Measurements from ENCODE around the gene WNK3. TPM values are rescaled to one million over a fixed set of nuclear protein-coding genes. Genes with fewer than 3 reads are reported as not detected.
A peak's percentile ranks its signal among the peaks of the same experiment; 100 is the strongest.
"Not testable (repeated sequence)": the region's sequence is repeated elsewhere in the genome, so short reads cannot be mapped to it uniquely, and the experiment has no call there.

WNK3 gene
- total RNA-seq, result 71.3 TPM

- FAIRE-seq (no peak), DNase-seq (ENCODE audit: low spot score in 2 of 2) (peak; percentile 53 to 57)
These were observed at the start of gene WNK3 for GRCh38 chrX:54357414-54358377. Gene WNK3, minus strand, starts transcription at chrX:54358046.

GRCh38 chrX:54407266-54407665 lies 49.4 kb upstream of the WNK3 start:
- no peak for FAIRE-seq
- no peak for DNase-seq (ENCODE audit: low spot score in 2 of 2)

- no peak for FAIRE-seq
- no peak for DNase-seq (ENCODE audit: low spot score in 2 of 2)
These were observed 39.3 kb upstream of the WNK3 start for GRCh38 chrX:54397113-54397512.

GRCh38 chrX:54386314-54386713 lies 28.5 kb upstream of the WNK3 start:
- DNase-seq (ENCODE audit: low spot score in 2 of 2) (no peak), FAIRE-seq (no peak)

- not testable (repeated sequence) for DNase-seq (ENCODE audit: low spot score in 2 of 2); FAIRE-seq
These were observed 26.8 kb upstream of the WNK3 start for GRCh38 chrX:54384661-54385060.

- FAIRE-seq (no peak), DNase-seq (ENCODE audit: low spot score in 2 of 2) (no peak)
These were observed 1.6 kb upstream of the WNK3 start for GRCh38 chrX:54359408-54359807.

- peak; percentile 28 to 31 for DNase-seq (ENCODE audit: low spot score in 2 of 2)
- FAIRE-seq, result no peak
These were observed 772 bp upstream of the WNK3 start for GRCh38 chrX:54358424-54359211.

- no peak for FAIRE-seq
- no peak for DNase-seq (ENCODE audit: low spot score in 2 of 2)
These were observed 5.2 kb downstream of the WNK3 start for GRCh38 chrX:54352677-54353076.

- FAIRE-seq, result not testable (repeated sequence)
These were observed 20.5 kb downstream of the WNK3 start for GRCh38 chrX:54337383-54337782.

GRCh38 chrX:54325077-54325476 lies 32.8 kb downstream of the WNK3 start:
- no peak for DNase-seq (ENCODE audit: low spot score in 2 of 2)
- FAIRE-seq, result no peak

More at GRCh38 chrX:54337383-54337782, 20.5 kb downstream of the WNK3 start:
- DNase-seq (ENCODE audit: low spot score in 2 of 2), result not testable (repeated sequence)

GRCh38 chrX:54320067-54320466 lies 37.8 kb downstream of the WNK3 start:
- no peak for FAIRE-seq

GRCh38 chrX:54306379-54306778 lies 51.5 kb downstream of the WNK3 start:
- no peak for DNase-seq (ENCODE audit: low spot score in 2 of 2)
- no peak for FAIRE-seq

More at GRCh38 chrX:54320067-54320466, 37.8 kb downstream of the WNK3 start:
- no peak for DNase-seq (ENCODE audit: low spot score in 2 of 2)

- FAIRE-seq, result no peak
- DNase-seq (ENCODE audit: low spot score in 2 of 2), result no peak
These were observed 56.3 kb downstream of the WNK3 start for GRCh38 chrX:54301516-54301915.

- FAIRE-seq (no peak), DNase-seq (ENCODE audit: low spot score in 2 of 2) (no peak)
These were observed 63.5 kb downstream of the WNK3 start for GRCh38 chrX:54294306-54294705.

GRCh38 chrX:54292755-54293154 lies 65.1 kb downstream of the WNK3 start:
- DNase-seq (ENCODE audit: low spot score in 2 of 2) (no peak), FAIRE-seq (no peak)

GRCh38 chrX:54291758-54292157 lies 66.1 kb downstream of the WNK3 start:
- DNase-seq (ENCODE audit: low spot score in 2 of 2), result no peak
- FAIRE-seq, result no peak

- no peak for DNase-seq (ENCODE audit: low spot score in 2 of 2)
- no peak for FAIRE-seq
These were observed 68.9 kb downstream of the WNK3 start for GRCh38 chrX:54288968-54289367.

- DNase-seq (ENCODE audit: low spot score in 2 of 2), result peak in 1 of 2 donors; percentile 6
These were observed 69.6 kb downstream of the WNK3 start for GRCh38 chrX:54288277-54288676.

GRCh38 chrX:54281676-54282075 lies 76.2 kb downstream of the WNK3 start:
- FAIRE-seq (no peak), DNase-seq (ENCODE audit: low spot score in 2 of 2) (no peak)

More at GRCh38 chrX:54288277-54288676, 69.6 kb downstream of the WNK3 start:
- FAIRE-seq, result no peak

GRCh38 chrX:54280466-54280865 lies 77.4 kb downstream of the WNK3 start:
- FAIRE-seq, result no peak
- no peak for DNase-seq (ENCODE audit: low spot score in 2 of 2)

GRCh38 chrX:54271664-54272063 lies 86.2 kb downstream of the WNK3 start:
- DNase-seq (ENCODE audit: low spot score in 2 of 2), result no peak

More at GRCh38 chrX:54271664-54272063, 86.2 kb downstream of the WNK3 start:
- no peak for FAIRE-seq

Data from frontal cortex (tissue), 4 donors.